HG03060 (cell line): Measurements from ENCODE around the gene SEL1L.
A peak's percentile ranks its signal among the peaks of the same experiment; 100 is the strongest.
"Not testable (repeated sequence)": the region's sequence is repeated elsewhere in the genome, so short reads cannot be mapped to it uniquely, and the experiment has no call there.

Experiments used
- ATAC-seq: cut with Tn5 transposase; IDR thresholded peaks from one replicate; pipeline ENCODE4 v1.9.1; 2021; ENCODE audit warnings: low read depth, moderate number of reproducible peaks; ENCODE audit not compliant: unreplicated experiment

The SEL1L gene

DNA sequence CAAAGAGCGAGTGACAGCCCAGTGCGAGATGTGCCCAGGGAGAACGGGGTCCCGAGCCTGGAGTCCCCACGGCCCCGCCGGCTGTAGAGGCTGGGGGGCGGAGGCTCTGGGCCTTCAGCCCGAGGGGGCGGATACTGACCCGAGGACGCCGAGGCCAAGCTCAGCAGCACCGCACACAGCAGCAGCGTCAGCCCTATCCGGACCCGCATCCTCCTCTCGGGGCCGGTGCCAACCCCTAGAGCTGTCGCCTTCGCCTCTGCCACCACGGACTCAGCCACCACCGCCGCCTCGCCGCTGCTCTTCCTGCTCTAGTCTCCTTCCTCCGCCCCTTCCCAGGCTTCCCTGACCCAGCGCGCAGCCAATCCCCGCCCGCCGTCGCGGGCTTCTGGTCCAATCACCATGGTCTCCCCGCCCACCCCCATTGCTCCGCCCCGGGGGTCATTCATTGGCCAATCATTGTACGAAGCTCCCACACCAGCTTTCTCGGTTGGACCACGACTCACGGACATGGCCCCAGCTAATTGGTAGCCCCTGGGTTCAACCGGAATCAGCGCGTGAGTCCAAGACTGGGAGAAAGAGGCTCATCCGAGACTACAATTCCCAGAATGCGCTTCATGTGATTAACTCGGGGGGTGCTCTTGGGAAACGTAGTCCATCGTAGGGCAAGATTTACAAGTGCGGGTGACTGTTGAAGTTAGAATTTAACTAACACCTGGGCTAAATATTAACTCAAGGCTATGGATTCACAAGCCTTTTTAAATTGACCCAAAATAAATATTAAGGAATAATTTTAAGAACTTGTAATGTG lies at the start of gene SEL1L:
TSS of gene SEL1L (minus strand) at position 318 of the 808 bp plus-strand sequence. CDS start at position 209, 109 bp downstream.
- ATAC-seq, result peak; percentile 89

DNA sequence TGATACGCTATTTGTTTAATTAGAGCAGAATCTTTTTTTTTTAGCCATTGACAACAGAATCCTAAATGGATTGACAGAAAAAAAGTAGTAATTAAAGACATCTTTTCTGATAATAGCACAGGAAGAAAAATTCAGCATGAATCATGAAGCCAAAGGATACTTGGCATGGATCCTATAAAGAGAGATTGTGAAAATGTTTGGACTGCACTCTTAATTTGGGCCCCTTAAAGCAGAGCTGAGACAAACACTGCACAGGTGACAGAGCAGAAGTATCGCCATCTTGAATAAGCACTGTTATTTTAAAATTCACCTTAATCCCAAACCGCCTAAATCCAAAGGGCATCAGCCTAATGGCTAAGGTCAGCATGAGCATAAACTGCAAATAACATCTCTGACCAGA lies 48.8 kb upstream of the SEL1L start:
- ATAC-seq, result no peak

DNA sequence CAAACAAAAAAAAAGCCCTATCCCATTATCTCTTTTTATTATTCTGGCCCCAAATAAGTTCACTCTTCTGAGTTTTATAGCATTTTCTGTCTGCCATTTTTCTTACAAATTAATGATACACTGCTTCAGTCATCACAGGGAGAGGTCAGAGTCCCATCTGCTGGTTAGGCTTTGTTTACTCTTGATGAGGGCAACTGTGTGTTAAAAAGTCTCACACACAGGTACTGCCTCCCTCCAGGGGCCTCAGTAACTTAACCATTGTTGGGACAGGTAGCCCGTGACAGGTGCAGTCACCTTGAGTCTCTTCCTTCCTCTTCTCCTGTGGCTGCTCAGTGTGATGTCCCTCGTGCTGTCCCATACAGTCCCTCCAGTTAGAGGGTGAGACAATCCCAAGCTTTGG lies 45.5 kb upstream of the SEL1L start:
- ATAC-seq, result no peak

DNA sequence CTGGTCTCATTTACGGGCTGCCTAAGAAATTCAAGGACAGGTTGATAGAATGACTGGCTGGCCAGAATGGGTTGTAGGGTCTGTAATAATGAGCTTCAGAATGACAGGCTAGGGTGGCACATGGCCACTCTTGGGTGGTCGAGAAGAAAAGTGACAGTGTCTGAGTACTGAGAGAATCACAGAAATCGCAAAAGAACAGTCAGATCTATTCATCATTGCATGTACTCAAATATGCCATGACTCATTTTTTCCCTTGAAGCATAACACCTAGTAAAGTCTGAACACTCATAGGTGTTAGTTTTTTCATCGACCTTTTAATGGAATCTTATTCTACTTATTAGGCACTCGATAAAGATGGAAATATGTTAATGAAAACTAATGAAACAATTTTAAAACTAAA lies 37.8 kb upstream of the SEL1L start:
- ATAC-seq, result peak; percentile 76

DNA sequence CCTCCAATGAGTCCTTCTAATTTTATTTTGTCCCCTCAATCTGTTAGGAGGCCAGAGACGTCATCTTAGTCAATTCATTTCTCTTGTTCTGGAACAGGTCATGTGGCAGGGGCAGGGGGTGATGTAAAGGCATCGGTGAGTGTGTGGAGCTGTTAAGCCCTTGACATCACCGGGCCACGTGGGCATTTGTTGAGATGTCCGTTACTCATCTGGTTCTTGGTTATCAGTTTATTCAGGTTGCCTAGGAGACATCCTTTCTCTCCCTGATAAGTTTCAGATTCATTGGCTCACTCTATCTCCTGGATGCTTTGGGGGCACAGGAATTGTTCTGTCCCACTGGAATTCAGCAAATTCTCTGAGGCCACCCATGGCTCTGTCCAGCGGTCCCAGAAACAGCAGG lies 33.6 kb upstream of the SEL1L start:
- ATAC-seq, result no peak

DNA sequence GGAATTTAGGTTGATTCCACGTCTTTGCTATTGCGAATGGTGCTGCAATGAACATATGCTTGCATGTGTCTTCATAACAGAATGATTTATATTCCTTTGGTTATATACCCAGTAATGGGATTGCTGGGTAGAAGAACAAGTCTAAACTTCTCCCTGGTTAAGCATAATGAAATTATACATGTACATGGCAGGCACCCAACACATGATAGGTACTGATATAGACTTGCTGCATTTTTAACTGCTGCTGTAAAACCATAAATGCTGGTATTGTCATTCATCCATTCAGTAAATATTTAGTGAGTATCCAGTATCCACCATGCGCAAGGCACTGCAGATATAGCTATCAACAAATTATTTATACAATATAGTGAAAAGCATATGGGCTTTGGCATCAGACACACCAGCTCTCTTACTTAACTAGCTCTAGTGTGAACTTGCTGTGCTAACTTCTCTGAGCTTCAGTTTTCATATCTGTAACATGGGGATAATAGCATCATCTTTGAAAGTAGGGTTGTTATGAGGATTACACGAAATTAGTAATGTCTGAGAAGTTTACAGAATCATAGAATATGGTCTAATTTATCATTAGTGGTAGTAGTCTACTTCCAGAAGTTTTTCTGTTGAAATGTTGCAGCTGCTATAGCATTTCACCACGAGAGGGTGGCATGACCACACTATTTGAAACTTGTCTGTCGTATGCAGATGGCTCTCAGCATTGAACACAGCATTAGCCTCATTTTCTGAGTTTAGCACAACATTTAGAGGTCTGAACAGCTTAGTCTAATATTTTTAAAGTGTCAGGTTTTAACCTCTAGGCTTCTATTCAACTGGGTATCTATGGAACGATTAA lies 32.0 kb upstream of the SEL1L start:
- peak; percentile 67 for ATAC-seq

DNA sequence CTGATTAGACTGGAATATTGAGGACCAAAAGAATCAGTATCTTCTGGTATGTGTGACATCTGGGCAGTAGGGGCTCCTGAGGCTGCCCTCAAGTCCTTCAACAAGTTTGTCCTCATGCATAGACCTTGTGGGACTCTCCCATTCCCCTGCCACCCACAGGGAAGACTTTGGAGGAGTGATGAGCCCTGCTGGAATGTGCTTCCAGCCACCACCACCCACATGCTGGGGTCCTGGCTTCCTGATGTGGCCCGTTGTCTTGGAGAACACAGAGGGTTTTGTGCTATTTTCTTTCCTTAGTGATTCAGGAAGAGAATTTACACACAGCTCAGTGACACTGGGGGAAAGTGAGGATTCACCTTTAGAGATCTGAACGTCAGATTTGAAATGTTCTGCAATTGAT lies 29.2 kb upstream of the SEL1L start:
- no peak for ATAC-seq

DNA sequence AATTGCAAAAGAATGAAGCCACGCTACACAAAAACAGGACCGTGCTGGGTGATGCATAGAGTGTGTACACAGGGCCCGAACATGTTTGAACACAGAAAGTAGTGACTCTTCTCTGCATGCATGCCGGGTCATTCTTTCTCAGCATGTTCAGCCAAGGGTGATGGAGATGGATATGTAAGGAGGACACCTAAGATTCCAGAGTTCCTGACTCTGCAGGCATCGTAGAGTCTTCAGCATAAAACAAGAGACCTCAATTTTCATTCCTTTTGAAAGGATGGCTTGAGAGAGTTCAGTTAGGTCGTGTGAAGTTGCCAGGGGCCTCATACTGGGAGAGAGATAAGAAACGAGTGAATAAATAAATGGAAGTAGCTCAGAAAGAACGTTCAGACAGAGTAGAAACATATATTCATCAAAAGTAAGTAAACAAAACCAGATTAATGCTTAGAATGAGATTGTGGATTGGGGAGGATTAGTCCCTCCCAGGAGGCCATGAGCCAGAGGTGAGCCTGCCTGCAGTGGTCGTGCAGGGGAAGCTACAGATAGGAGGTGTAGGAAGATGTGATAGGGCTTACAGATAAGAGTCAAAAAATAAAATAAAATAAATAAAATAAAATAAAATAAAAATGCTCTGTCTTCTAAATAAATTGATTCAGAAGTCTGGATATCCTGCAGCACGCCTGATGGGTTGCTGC lies 27.6 kb upstream of the SEL1L start:
- ATAC-seq, result no peak

DNA sequence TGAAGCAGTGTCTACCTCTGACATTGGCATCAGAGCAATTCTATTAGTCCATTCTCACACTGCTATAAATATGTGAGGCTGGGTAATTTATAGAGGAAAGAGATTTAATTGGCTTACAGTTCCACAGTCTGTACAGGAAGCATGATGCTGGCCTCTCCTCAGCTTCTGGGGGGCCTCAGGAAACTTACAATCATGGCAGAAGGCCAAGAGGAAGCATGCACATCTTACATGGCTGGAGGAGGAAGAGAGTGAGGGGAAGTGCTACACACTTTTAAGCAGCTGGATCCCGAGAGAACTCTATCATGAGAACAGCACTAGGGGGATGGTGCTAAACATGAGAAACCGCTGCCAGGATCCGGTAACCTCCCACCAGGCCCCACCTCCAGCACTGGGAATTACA lies 25.7 kb upstream of the SEL1L start:
- ATAC-seq, result no peak

DNA sequence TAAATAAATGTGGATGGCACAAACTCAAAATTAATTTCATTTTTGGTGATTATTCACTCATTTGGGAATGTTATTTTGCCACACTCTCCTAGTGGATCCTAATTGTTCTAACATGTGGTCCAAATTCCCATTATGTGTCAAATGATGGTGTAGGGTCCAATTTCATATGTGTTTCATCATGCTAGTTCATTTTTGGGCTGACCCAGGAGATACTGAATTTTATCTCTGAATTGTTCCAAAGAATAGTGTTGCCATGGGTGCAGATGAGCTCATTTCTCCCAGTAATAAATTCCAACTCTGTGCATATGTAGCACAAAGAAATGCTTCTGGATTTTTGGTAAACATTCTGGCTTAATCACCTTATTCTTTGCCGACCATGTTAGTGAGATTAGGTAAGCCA lies 23.5 kb upstream of the SEL1L start:
- no peak for ATAC-seq

DNA sequence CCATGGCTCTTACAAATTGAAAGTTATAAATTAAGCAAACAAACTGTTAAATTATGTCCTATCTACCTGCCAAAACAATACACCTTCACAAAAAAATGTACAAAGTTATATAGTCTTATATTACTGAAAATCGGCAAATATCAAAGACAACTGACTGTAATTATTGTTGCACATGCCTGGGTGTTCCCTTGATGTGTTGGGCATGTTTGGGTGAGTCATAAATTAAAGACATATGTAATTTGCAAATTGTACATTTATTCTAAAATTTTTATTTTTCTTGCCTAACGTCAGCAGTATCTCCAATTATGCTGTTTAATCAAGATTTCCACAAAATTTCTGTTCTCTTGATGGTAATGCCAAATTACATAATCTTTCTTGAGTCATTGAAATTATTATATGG lies 22.0 kb upstream of the SEL1L start:
- no peak for ATAC-seq

DNA sequence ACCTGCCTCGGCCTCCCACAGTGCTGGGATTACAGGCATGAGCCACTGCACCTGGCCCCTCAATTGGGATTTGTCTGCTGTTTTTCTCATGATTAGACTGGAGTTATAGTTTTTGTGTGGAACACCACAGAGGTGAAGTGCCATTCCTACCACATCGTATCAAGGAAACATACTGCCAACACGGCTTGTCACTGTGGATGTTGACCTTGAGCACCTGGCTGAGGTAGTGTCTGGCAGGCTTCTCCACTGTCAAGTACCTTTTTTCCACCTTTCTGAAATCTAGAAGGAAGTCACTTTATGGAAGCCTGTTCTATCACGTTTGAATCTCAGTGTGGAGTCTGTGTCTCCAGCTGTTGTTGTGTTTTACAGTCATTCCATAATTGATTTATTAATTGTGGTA lies 21.4 kb upstream of the SEL1L start:
- ATAC-seq, result no peak

DNA sequence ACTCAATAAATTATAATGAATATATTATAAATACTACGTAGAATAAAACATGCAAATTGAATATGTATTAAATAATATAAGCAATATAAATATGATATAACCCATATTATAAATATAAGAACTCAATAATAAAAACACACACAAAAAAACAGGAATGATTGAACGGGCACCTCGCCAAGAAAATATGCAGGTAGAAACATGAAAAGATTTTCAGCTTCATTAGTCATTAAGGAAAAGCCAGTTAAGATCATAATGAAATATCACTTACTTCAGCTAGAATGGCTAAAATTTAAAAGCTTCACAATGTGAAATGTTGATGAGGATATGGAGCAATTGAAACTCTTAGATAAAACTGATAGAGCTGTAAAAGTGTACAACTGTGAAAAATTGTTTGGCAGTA lies 17.8 kb upstream of the SEL1L start:
- ATAC-seq, result no peak

DNA sequence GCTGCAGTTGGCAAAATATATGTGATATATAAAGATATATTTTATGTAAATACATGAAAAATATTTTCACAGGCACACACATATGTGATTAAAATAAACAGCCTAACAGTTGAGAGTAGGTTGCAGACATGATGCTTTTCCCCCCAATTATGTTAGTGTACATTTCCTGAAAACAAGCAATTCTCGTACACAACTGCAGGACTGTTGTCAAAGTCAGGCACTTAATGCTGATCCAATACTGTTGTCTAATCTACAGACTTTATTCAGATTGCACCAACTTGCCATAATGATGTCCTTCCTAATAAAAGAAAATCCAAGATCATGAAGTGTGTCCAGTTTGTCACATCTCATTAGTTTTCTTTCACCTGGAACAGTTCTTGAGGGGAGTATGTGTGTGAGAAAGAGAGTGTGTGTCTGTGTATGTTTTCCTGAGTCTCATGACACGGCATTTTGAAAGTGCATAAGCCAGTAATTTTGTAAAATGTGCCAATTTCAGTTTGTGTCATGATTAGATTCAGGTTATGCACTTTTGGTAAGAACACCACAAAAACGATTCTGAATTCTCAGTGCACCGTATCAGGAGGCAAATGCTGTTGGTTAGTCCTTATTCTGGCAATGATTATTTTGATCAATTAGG lies 16.5 kb upstream of the SEL1L start:
- peak; percentile 98 for ATAC-seq

DNA sequence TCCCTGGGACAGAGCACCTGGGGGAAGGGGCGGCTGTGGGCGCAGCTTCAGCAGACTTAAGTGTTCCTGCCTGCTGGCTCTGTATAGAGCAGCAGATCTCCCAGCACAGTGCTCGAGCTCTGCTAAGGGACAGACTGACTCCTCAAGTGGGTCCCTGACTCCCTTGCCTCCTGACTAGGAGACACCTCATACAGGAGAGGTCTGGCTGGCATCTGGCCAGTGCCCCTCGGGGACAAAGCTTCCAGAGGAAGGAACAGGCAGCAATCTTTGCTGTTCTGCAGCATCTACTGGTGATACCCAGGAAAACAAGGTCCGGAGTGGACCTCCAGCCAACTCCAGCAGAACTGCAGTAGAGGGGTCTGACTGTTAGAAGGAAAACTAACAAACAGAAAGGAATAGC lies 7.6 kb upstream of the SEL1L start:
- ATAC-seq, result not testable (repeated sequence)

DNA sequence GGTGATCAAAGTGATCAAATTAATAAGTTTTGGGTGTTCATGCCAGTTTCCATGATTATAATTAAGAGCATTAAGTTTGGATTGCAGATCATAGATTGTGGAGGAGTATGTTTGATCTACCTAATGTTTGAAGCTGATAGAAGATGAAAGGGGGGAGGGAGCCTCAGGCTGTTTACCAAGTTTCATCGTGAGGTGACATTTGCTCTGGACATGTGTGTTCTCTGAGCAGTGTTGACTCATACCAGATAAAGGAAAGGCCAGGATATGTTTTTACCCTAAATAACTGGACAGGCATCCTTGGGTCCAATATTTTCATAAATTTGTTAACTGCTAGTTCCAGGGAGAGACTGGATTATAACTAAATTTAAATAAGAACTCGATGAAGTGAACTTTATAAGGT lies 3.5 kb upstream of the SEL1L start:
- ATAC-seq, result no peak

DNA sequence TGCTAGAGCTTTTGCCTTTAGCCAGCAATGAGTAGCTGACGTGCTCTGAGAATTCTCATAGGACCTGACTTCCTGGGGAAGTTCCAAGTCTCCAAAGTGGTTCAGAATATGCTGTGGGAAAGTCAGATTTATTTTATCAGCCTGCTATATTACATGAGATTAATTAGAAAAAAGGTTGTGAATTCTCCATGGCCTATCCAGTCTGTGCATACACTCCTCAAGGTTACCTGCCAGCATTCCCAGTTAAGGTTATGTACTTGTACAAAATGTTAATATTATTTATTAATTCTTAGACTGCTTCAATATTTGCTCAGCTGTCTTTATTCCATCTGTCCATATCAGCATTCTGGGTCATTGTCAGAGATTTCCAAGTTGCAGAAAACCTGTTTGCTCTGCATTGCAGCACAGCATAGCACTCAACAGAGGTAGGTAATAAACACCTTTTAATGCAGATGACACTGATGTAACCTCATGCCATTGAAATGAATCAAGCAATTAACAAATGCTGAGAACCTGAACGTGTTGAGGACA lies 2.7 kb upstream of the SEL1L start:
- ATAC-seq, result no peak

DNA sequence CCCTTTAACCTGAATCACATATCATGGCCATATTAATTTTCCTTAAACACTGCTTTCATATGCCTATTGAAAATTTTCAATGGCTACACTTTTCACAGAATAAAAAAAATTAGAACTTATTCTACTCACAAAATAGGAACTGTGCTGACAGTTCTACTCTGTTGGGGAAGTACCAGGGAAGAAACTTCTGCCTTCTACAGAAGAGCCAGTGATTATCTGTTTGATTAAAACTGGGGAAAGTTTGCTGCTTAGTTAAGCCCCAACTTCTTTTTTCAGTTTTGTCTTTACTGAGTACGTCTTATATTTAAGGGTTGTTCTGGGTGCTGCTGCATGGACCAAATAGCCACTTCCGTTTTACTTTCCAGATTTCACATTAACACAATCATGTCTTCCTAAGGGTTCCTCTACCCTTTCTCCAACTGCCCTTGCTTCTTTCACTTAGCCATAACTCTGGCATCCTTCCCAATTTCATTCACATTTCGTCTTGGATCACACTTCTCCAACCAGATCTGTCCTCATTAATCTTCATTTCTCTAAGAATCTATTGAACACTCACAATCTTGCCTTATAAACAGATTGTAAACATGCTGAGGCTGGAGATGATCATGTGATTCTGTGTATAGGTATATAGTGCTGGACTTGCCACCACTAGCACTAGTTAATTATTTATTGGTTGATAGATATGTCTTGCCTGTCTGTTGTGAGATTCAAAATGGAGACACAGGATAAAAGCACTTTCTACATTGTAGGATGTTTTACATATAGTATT lies 1.9 kb upstream of the SEL1L start:
- peak; percentile 18 for ATAC-seq

DNA sequence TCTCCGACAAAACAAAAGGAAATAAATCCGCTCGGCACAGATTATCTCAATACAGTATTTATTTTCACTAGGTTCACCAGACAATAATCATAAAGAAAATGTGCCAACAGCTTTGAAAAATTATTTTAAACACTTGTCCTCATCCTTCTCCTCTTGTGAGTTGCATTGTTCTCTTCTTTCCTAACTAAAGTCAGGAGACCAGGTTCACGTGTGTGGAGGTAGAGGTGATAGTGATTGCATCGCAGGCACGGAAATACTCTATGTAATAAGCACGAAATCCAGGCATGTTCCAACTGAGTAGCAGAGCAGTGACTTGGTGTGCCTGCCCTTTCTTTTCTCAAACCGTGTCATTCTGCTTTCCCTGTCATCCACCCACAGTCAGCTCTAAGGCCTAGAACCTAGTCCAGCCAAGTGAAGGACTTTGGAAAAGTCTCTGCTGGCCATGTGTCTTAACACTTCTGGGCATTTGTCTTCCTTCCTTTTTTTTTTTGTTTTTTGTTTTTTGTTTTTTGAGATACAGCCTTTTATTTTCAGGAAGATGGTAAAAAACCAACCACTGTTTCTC lies 939 bp upstream of the SEL1L start:
- ATAC-seq, result no peak

DNA sequence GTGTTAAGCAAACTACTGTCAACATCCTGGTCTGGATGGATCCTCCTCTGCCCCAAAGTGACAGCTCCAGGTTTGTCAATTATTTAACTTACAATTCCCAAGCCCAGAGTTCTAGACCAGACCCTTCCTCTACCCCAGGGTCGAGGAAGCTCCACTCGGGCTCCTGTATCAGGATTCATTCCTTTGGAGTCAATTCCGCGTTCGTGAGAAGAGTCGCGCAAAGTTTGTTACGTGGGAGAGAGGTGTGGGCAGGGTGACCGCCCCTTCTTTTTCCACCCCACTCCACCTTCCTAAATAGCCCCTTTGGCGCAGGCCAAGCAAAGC lies 479 bp downstream of the SEL1L start:
- no peak for ATAC-seq
